Body of pancreas (tissue), 4 donors: Measurements from ENCODE around the gene FAM200C. TPM values are rescaled to one million over a fixed set of nuclear protein-coding genes. Genes with fewer than 3 reads are reported as not detected.

Experiments used
- ATAC-seq: fragments of 150-250 bp; one replicate; pipeline ENCODE4 v1.9.1; 2016
- DNase-seq, 4 donors: peaks; one replicate each; pipeline ENCODE4 v3.0.0-alpha.2; 2019
- H3K27ac ChIP-seq, 4 donors: fragments of 200-600 bp; sonication (generic); 1 replicate in 3 of 4; 2 replicates in 1 of 4; pipeline versions ENCODE4 v1.5.1 to v1.6.1; 2016 to 2019; ENCODE audit warnings: mild to moderate bottlenecking in 1 of 4, mixed read lengths in 1 of 4, moderate library complexity in 1 of 4
- H3K27me3 ChIP-seq, 2 donors: fragments of 200-600 bp; sonication (generic); one replicate each; pipeline ENCODE4 v1.6.0; 2016; ENCODE audit warnings: mild to moderate bottlenecking in 1 of 2
- H3K36me3 ChIP-seq, 2 donors: fragments of 200-600 bp; sonication (generic); replicated peaks in 1 of 2; 2 replicates each; pipeline ENCODE4 v1.5.1; 2016; ENCODE audit warnings: low read depth in 2 of 2; ENCODE audit not compliant: insufficient read depth in 1 of 2
- H3K4me1 ChIP-seq: fragments of 200-600 bp; sonication (generic); one replicate; pipeline ENCODE4 v1.6.0; 2016
- H3K4me3 ChIP-seq, 2 donors: fragments of 200-600 bp; sonication (generic); 1 replicate in 1 of 2; 2 replicates in 1 of 2; pipeline ENCODE4 v1.5.1; 2016 to 2019
- H3K9me3 ChIP-seq, 3 donors: fragments of 200-600 bp; sonication (generic); 1 replicate in 2 of 3; 2 replicates in 1 of 3; pipeline ENCODE4 v1.5.1; 2016
- POLR2A ChIP-seq, 3 donors: fragments of 450-650 bp; IDR thresholded peaks; one replicate each; pipeline ENCODE4 v1.6.1; 2016; ENCODE audit warnings: antibody characterized with exemption in 3 of 3, mild to moderate bottlenecking in 2 of 3
- WGBS, 2 donors: methylation state at CpG; one replicate each; pipeline ENCODE4 v1.1.5; 2017; 5-methylcytosine and 5-hydroxymethylcytosine counted together
- intact Hi-C: fragments of 100-400 bp; cut with DNase I; formaldehyde crosslinking; loops from one replicate; pipeline ENCODE4 v1.15.1; 2023
- total RNA-seq, 2 donors: library from RNA; depleted of rRNA; stranded (reverse); fragments of >200 nt; gene quantifications; one replicate each; pipeline ENCODE4 v1.1.0, GENCODE V29; 2016
- TF ChIP-seq, protein P1 (sequence below), 7 experiments: fragments of 450-650 bp in 4 of 7; fragments of 200-600 bp in 3 of 7; sonication (generic) in 3 of 7; IDR thresholded peaks; one replicate each; pipeline ENCODE4 v1.5.1; 2016 to 2019; ENCODE audit warnings: antibody characterized with exemption in 7 of 7

Gene FAM200C
- total RNA-seq, 2 donors from 2014 or later, result 4.6 to 6.0 TPM

GRCh38 chr5:160445132-160445531 is 45.3 kb upstream of the FAM200C start:
- Histone ChIP-seq H3K27me3 (no peaks in the 10 kb centered on the region), H3K4me1 (no peaks in the 10 kb centered on the region), H3K4me3 (no peak overlapping the region), H3K9me3 (no peaks in the 10 kb centered on the region), H3K27ac (no peak overlapping the region), H3K36me3 (no peaks in the 10 kb centered on the region)
- TF ChIP-seq, protein P1, sequence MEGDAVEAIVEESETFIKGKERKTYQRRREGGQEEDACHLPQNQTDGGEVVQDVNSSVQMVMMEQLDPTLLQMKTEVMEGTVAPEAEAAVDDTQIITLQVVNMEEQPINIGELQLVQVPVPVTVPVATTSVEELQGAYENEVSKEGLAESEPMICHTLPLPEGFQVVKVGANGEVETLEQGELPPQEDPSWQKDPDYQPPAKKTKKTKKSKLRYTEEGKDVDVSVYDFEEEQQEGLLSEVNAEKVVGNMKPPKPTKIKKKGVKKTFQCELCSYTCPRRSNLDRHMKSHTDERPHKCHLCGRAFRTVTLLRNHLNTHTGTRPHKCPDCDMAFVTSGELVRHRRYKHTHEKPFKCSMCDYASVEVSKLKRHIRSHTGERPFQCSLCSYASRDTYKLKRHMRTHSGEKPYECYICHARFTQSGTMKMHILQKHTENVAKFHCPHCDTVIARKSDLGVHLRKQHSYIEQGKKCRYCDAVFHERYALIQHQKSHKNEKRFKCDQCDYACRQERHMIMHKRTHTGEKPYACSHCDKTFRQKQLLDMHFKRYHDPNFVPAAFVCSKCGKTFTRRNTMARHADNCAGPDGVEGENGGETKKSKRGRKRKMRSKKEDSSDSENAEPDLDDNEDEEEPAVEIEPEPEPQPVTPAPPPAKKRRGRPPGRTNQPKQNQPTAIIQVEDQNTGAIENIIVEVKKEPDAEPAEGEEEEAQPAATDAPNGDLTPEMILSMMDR (IDR thresholded peaks at IDR 0.05), result no peak
- TF ChIP-seq POLR2A (IDR thresholded peaks at IDR 0.05), result no peak
- ATAC-seq (no peak), DNase-seq (no peak)
- intact Hi-C loops, result no loop called here
- WGBS, 2 donors, result 77 to 84% methylated on average over 1 of the region's 1 CpG

GRCh38 chr5:160444407-160444806 is 44.6 kb upstream of the FAM200C start:
- TF ChIP-seq POLR2A (IDR thresholded peaks at IDR 0.05), result no peak
- TF ChIP-seq, protein P1 (IDR thresholded peaks at IDR 0.05), result no peak
- H3K36me3 ChIP-seq, result no peaks in the 10 kb centered on the region
- ATAC-seq, result no peak
- no peaks in the 10 kb centered on the region for H3K4me1 ChIP-seq
- no peak overlapping the region for H3K4me3 ChIP-seq
- no peak for DNase-seq
- intact Hi-C loops, result no loop called here
- no peak overlapping the region for H3K27ac ChIP-seq
- 47 to 67% methylated on average over 1 of the region's 1 CpG for WGBS, 2 donors
- no peaks in the 10 kb centered on the region for H3K9me3 ChIP-seq
- no peaks in the 10 kb centered on the region for H3K27me3 ChIP-seq

DNA sequence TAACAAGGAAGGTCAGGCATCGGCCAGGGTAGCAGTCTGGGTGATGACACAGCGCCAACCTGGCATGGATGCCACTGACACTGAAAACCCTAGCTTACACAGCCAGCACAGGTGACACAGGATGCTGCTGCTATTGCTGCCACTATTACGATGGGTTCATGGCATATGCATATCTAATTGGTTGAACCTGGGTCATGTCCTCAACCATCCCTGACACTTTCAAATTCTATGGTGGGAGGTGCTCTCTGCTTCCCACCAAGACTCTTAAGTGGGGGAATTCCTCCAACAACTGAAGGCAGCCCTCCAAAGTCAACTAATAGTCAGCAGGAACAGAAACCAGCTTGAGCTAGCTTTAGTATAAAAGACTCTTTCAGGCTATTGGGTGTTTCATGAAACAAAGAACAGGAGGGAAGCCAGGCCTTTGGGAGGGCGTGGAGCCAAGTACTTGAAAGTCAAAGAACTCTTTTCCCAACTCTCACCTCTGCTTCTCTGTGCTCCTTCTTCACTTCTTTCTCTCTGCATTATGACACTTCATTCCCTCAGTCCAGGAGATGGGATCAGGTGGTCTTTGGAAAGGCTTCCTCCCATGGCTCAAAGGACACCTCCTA is 43.1 kb upstream of the FAM200C start:
- ATAC-seq, result no peak
- Histone ChIP-seq H3K4me1 (peaks cover 10% of the 10 kb centered on the region), H3K4me3 (no peak overlapping the region), H3K9me3 (no peaks in the 10 kb centered on the region), H3K27ac (no peak overlapping the region), H3K27me3 (no peaks in the 10 kb centered on the region), H3K36me3 (no peaks in the 10 kb centered on the region)
- WGBS, 2 donors, result 65 to 67% methylated on average over 4 of the region's 4 CpGs
- peak in 1 of 4 donors; percentile 20 for DNase-seq
- intact Hi-C loops, result no loop called here
- TF ChIP-seq, protein P1 (IDR thresholded peaks at IDR 0.05), result no peak
- no peak for TF ChIP-seq POLR2A (IDR thresholded peaks at IDR 0.05)

DNA sequence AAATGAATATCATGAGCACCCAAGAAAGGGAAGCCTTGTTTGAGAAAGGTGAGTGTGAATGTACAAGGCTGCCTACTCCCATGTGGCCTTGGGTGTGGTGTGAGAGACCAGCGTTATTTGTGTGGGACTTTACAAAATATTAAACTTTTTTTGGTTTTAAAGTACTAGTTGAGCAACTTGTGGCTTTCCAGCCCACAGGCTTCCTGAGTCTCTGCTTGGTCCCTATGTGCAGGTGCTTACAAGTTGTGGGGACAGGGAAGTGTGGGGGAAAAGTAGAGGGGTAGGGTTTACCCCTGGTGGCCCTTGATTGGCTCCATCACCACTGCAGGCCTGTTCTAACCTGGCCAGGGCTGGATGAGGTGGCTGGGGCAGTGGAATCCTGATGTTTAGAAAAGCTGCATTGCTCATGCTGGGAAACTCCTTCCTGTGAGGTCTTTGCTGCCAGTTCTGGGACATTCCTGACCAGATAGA is 41.5 kb upstream of the FAM200C start:
- WGBS, 2 donors, result 25 to 58% methylated on average over 1 of the region's 1 CpG
- intact Hi-C loops, result no loop called here
- no peak overlapping the region for H3K4me3 ChIP-seq
- peaks cover 10% of the 10 kb centered on the region for H3K4me1 ChIP-seq
- TF ChIP-seq, protein P1 (IDR thresholded peaks at IDR 0.05), result no peak
- TF ChIP-seq POLR2A (IDR thresholded peaks at IDR 0.05), result no peak
- no peaks in the 10 kb centered on the region for H3K9me3 ChIP-seq
- DNase-seq (no peak), ATAC-seq (no peak)
- no peaks in the 10 kb centered on the region for H3K27me3 ChIP-seq
- no peak overlapping the region for H3K27ac ChIP-seq
- no peaks in the 10 kb centered on the region for H3K36me3 ChIP-seq

DNA sequence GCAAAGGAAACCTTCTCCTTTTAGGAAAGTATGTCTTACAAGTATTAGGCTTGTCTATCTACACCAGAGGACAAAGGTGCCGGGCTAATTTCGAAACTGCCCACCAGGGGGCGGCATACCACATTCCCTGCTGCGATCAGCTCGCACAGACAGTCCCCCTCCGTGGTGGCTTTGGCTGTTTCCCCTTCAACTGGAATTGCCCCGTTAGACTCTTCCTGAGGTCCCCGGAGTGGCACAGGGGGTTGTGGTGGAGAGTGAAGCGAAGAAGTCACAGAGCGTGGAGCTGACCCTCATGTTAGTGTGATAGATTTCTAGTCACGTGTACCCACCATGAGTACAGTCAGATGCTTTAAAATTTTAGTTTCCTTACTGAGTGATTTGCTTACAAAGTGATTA is 39.3 kb upstream of the FAM200C start:
- Histone ChIP-seq H3K36me3 (no peaks in the 10 kb centered on the region), H3K4me3 (no peak overlapping the region), H3K9me3 (no peaks in the 10 kb centered on the region), H3K27me3 (no peaks in the 10 kb centered on the region), H3K27ac (peak overlapping the region; percentile 8 to 56 (median 36)), H3K4me1 (peaks cover 10% of the 10 kb centered on the region)
- TF ChIP-seq POLR2A (IDR thresholded peaks at IDR 0.05), result no peak
- TF ChIP-seq, protein P1 (IDR thresholded peaks at IDR 0.05), result peak; percentile 79 to 94 (median 86)
- intact Hi-C loops, result no loop called here
- ATAC-seq (peak; percentile 94), DNase-seq (peak; percentile 85 to 92 (median 88))
- WGBS, 2 donors, result 1% methylated on average over 11 of the region's 11 CpGs
